ENCODE data around the gene C2orf72.
A peak's percentile ranks its signal among the peaks of the same experiment; 100 is the strongest.

Gene C2orf72

DNA sequence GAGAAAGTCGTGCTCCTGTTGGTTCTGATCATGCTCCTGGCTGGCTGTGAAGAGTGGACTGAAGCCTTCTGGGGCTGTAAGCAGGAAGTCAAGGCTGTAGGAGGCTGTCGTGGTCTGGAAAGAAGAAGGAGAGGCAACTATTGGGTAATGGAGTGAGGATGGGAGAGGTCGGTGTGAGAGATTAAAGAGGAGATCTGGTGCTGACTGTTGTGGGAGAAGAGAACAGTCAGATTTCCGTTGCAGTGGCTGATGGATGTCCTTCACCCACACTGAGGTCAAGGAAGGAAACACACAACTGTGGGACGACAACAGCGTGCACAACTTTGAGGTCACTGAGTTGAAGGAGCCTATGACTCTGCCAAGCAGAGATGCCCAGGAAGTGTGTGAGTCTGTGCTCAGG, 16.5 kb downstream of the C2orf72 start:
- Histone ChIP-seq H3K9me3 (ENCODE audit: severe bottlenecking) (no peaks in the 10 kb centered on the region), H3K4me3 (ENCODE audit: severe bottlenecking) (no peak overlapping the region), H3K36me3 (ENCODE audit: low read depth) (peaks cover 3% of the 10 kb centered on the region; the same call in 1 of the 2 replicates), H3K27me3 (ENCODE audit: insufficient read depth, poor library complexity, severe bottlenecking) (no peaks in the 10 kb centered on the region), H3K27ac (ENCODE audit: poor library complexity, severe bottlenecking) (no peak overlapping the region), H3K4me1 (ENCODE audit: insufficient read depth, poor library complexity, severe bottlenecking) (peaks cover 10% of the 10 kb centered on the region)
- DNase-seq (ENCODE audit: low spot score) (no peak), ATAC-seq (ENCODE audit: low read depth) (no peak)
- TF ChIP-seq, protein P1, sequence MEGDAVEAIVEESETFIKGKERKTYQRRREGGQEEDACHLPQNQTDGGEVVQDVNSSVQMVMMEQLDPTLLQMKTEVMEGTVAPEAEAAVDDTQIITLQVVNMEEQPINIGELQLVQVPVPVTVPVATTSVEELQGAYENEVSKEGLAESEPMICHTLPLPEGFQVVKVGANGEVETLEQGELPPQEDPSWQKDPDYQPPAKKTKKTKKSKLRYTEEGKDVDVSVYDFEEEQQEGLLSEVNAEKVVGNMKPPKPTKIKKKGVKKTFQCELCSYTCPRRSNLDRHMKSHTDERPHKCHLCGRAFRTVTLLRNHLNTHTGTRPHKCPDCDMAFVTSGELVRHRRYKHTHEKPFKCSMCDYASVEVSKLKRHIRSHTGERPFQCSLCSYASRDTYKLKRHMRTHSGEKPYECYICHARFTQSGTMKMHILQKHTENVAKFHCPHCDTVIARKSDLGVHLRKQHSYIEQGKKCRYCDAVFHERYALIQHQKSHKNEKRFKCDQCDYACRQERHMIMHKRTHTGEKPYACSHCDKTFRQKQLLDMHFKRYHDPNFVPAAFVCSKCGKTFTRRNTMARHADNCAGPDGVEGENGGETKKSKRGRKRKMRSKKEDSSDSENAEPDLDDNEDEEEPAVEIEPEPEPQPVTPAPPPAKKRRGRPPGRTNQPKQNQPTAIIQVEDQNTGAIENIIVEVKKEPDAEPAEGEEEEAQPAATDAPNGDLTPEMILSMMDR (IDR thresholded peaks at IDR 0.05; ENCODE audit: poor library complexity, severe bottlenecking): no peak

DNA sequence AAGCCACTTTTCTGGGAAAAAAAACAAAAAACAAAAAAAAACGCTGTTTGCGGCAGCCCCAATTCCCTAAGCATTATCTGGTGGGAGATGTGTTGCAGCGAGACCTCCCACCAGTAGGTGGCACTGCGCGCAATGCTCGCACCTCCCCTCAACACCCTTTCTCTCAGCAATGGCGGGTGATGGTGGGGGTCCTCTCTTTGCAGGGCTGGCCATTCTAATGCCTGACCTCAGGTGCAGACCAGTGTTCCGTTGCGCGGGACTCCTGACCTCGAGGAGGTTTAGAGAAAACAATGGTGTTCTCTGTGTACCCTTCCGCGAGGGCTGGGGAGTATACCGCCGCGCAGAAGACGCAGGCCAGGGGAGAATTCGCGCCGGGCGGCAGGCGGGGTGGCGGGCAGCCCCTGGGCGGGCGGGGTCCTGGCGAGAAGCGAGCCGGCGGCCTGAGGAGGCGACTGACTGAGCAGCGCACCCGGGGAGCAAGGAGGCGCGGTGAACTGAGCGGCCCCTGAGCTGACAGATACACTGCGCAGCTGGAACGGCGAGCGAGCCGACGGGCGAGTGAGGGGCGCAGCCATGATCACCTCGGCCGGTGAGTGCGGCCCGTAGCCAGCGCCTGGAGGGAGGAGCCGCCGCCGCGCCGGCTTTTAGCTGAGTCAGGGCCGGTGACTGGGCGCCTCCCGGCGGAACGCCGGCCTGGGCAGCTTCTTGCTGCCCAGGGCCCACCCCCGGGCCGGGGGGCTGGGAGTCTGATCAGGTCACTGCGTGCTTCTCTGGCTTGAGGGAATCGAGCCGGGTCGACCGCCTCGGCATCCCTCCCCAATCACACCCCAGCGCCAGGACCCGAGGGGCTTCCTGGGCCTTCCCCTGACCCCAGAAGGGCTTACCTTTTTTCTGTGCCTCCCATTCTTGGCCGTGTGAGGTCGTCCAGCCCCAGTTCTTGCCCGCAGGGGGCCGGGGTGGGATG, 19.4 kb downstream of the C2orf72 start, which contains the start of gene PSMD1:
Gene PSMD1, plus strand, starts transcription at position 415 of the 964 bp plus-strand sequence. Its CDS starts 159 bp downstream, at position 574.
- DNase-seq (ENCODE audit: low spot score): peak; percentile 86
- TF ChIP-seq, protein P1 (IDR thresholded peaks at IDR 0.05; ENCODE audit: poor library complexity, severe bottlenecking): peak; percentile 96
- peak; percentile 69 for ATAC-seq (ENCODE audit: low read depth)
- Histone ChIP-seq H3K4me3 (ENCODE audit: severe bottlenecking) (peak within 1 kb of the TSS; percentile 77), H3K4me1 (ENCODE audit: insufficient read depth, poor library complexity, severe bottlenecking) (peaks cover 15% of the 10 kb centered on the region), H3K9me3 (ENCODE audit: severe bottlenecking) (no peaks in the 10 kb centered on the region), H3K27me3 (ENCODE audit: insufficient read depth, poor library complexity, severe bottlenecking) (no peaks in the 10 kb centered on the region), H3K36me3 (ENCODE audit: low read depth) (peaks cover 28% of the 10 kb centered on the region), H3K27ac (ENCODE audit: poor library complexity, severe bottlenecking) (peak within 1 kb of the TSS; percentile 47)

DNA sequence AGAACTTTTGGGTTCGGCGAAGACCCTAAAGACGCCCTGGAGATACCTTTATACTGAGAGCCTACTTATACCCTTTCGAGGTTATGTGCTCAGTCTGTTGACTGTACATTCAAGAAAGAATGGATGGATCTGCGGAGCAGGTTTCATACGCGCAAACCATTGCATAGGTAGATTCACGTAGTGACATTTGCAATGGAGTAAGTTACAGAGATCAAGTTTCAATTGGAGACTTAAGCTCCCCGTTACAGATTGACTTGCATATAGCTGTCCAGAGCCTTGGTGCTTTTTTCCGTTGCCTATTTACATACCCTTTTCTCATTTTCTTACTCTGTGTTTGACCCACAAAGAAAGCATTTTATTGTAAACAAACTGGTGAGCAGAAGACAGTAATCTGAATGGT, 20.3 kb downstream of the C2orf72 start:
- DNase-seq (ENCODE audit: low spot score) (no peak), ATAC-seq (ENCODE audit: low read depth) (peak; percentile 12; the same call in 1 of the 3 replicates)
- Histone ChIP-seq H3K27ac (ENCODE audit: poor library complexity, severe bottlenecking) (peak overlapping the region; percentile 47), H3K4me3 (ENCODE audit: severe bottlenecking) (peak overlapping the region; percentile 77), H3K36me3 (ENCODE audit: low read depth) (peaks cover 37% of the 10 kb centered on the region), H3K27me3 (ENCODE audit: insufficient read depth, poor library complexity, severe bottlenecking) (no peaks in the 10 kb centered on the region), H3K4me1 (ENCODE audit: insufficient read depth, poor library complexity, severe bottlenecking) (peaks cover 15% of the 10 kb centered on the region), H3K9me3 (ENCODE audit: severe bottlenecking) (no peaks in the 10 kb centered on the region)
- TF ChIP-seq, protein P1 (IDR thresholded peaks at IDR 0.05; ENCODE audit: poor library complexity, severe bottlenecking): no peak

DNA sequence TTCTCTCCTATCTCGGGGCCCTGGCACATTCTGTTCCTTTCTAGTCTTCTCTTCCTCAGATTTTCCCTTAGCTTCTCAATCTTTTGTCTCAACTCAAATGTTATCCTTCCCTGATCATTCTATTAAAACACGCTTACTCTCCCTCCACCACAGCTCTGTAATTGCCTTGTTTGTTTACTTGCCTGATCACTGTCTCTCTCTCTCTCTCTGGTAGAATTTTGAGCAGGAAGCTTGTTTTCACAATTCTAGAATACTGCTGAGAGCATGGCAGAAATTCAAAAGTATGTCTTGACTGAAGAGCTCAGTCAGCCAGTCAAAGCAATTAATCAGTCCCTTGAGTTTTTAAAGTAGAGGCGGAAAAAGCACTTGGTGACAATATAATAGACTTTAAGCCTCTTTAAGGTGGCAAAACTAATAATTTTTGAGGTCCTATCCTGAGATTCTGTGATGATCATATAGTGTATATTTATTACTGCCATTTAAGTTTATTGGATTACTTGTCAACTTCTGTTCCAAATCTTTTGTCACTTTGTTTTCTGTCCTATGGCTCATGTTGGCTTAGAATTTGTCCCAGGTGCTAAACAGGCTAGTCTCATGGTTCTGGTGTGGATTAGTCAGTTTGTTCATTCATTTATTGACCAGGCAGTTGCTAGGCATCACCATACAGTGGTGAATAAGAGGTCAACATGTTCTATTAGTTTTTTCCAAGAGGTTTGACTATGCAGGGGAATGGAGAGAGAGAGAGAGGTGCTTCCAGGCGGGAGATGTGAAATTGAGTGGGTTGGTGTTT, 21.6 kb downstream of the C2orf72 start:
- no peak for DNase-seq (ENCODE audit: low spot score)
- peaks cover 50% of the 10 kb centered on the region for H3K36me3 ChIP-seq (ENCODE audit: low read depth)
- TF ChIP-seq, protein P1 (IDR thresholded peaks at IDR 0.05; ENCODE audit: poor library complexity, severe bottlenecking): no peak
- no peak overlapping the region for H3K27ac ChIP-seq (ENCODE audit: poor library complexity, severe bottlenecking)
- no peak for ATAC-seq (ENCODE audit: low read depth)
- peaks cover 15% of the 10 kb centered on the region for H3K4me1 ChIP-seq (ENCODE audit: insufficient read depth, poor library complexity, severe bottlenecking)
- no peak overlapping the region for H3K4me3 ChIP-seq (ENCODE audit: severe bottlenecking)
- no peaks in the 10 kb centered on the region for H3K27me3 ChIP-seq (ENCODE audit: insufficient read depth, poor library complexity, severe bottlenecking)
- H3K9me3 ChIP-seq (ENCODE audit: severe bottlenecking): no peaks in the 10 kb centered on the region

Data from RWPE2 (cell line).